Omental fat pad (tissue), 4 donors: ENCODE measurements around the gene SYNJ1. TPM values are rescaled to one million over a fixed set of nuclear protein-coding genes. Genes with fewer than 3 reads are reported as not detected.

Experiments used
- ATAC-seq: fragments of 150-250 bp; one replicate; pipeline ENCODE4 v1.9.1; 2016; ENCODE audit warnings: mild to moderate bottlenecking, moderate library complexity; ENCODE audit not compliant: low FRiP score
- DNase-seq: peaks from one replicate; pipeline ENCODE4 v3.0.0-alpha.2; 2019; ENCODE audit warnings: low spot score
- total RNA-seq, 4 donors: library from RNA; depleted of rRNA; stranded (reverse); fragments of >200 nt; gene quantifications; one replicate each; pipeline ENCODE4 v1.1.0, GENCODE V29; 2016
- TF ChIP-seq, protein P1 (sequence below), 3 donors: fragments of 450-650 bp; IDR thresholded peaks; one replicate each; pipeline ENCODE4 v1.5.1; 2016 to 2017; ENCODE audit warnings: antibody characterized with exemption in 3 of 3, mild to moderate bottlenecking in 3 of 3, moderate library complexity in 2 of 3

Gene SYNJ1
- total RNA-seq, 4 donors from 2014 or later, result 7.5 to 22.1 (median 9.9) TPM

GRCh38 chr21:32581732-32582131 is 146.1 kb downstream of the SYNJ1 start:
- TF ChIP-seq, protein P1, sequence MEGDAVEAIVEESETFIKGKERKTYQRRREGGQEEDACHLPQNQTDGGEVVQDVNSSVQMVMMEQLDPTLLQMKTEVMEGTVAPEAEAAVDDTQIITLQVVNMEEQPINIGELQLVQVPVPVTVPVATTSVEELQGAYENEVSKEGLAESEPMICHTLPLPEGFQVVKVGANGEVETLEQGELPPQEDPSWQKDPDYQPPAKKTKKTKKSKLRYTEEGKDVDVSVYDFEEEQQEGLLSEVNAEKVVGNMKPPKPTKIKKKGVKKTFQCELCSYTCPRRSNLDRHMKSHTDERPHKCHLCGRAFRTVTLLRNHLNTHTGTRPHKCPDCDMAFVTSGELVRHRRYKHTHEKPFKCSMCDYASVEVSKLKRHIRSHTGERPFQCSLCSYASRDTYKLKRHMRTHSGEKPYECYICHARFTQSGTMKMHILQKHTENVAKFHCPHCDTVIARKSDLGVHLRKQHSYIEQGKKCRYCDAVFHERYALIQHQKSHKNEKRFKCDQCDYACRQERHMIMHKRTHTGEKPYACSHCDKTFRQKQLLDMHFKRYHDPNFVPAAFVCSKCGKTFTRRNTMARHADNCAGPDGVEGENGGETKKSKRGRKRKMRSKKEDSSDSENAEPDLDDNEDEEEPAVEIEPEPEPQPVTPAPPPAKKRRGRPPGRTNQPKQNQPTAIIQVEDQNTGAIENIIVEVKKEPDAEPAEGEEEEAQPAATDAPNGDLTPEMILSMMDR (IDR thresholded peaks at IDR 0.05), result no peak
- no peak for DNase-seq
- ATAC-seq, result no peak

GRCh38 chr21:32580949-32581348 is 146.9 kb downstream of the SYNJ1 start:
- no peak for DNase-seq
- no peak for ATAC-seq
- TF ChIP-seq, protein P1 (IDR thresholded peaks at IDR 0.05), result no peak

Other genes starting within 250 kb of the SYNJ1 start
- under 1 TPM in 3 of 4 donors, not detected in 1; 0.37 to 0.47 (median 0.38) TPM for gene TCP10L, start 142.5 kb downstream of the SYNJ1 start, total RNA-seq
- gene CFAP298, start 115.6 kb downstream of the SYNJ1 start, total RNA-seq, result 10 to 100 TPM; 18.5 to 25.1 (median 22.1) TPM
- gene PAXBP1, start 43.7 kb upstream of the SYNJ1 start, total RNA-seq, result 10 to 100 TPM; 27.8 to 56.0 (median 38.3) TPM